ENCODE measurements around the gene POLD2. TPM values are rescaled to one million over a fixed set of nuclear protein-coding genes. Genes with fewer than 3 reads are reported as not detected.

Gene POLD2
- total and polyA plus RNA-seq, 2 of the 13 experiments (the other 11 are each of a cell fraction or from before 2014, with no cell fraction given) = 87.6 to 95.1 TPM

GRCh38 chr7:44155191-44156185 is 32.1 kb upstream of the POLD2 start:
- ChIA-PET POLR2A (no interaction called here), CTCF (ENCODE audit: low intra/inter-chr PET ratio, low total read pairs) (no interaction called here)
- Histone ChIP-seq H3K27me3 (ENCODE audit: control insufficient read depth in 1 of 2, insufficient read depth in 2 of 2, low read length in 2 of 2) (peaks cover 2 to 37% of the 10 kb centered on the region in 2 experiments; a peak in 3 of 5 replicates), H3K9ac (ENCODE audit: insufficient read depth, low read depth, low read length) (no peak overlapping the region), H3K4me1 (ENCODE audit: insufficient read depth, low read length) (peaks cover 9% of the 10 kb centered on the region), H3K79me2 (ENCODE audit: insufficient read depth, low read length) (no peaks in the 10 kb centered on the region), H2AFZ (ENCODE audit: low read length) (no peak overlapping the region), H3K36me3 (replicated peaks in 1 of 2; ENCODE audit: control insufficient read depth in 1 of 2, insufficient read depth in 2 of 2, low read length in 2 of 2) (no peaks in the 10 kb centered on the region), H3K4me3 (replicated peaks in 1 of 3; ENCODE audit: insufficient read depth in 1 of 3, low read depth in 2 of 3, low read length in 3 of 3) (no peak overlapping the region), H4K20me1 (ENCODE audit: insufficient read depth, low read length) (no peaks in the 10 kb centered on the region), H3K27ac (ENCODE audit: extremely low read length, insufficient read depth, low read length) (no peak overlapping the region), H3K4me2 (ENCODE audit: low read depth, low read length) (no peak overlapping the region), H3K9me3 (ENCODE audit: low read length) (no peaks in the 10 kb centered on the region)
- no TSS peak for BruUV-seq (replicated peaks)
- intact Hi-C loops (cut with micrococcal nuclease; ENCODE audit: unreplicated experiment) (no loop called here), in situ Hi-C loops (cut with HindIII; ENCODE audit: extremely low pct_ligation_motif_present, low pct_unique_long_range_greater_than_20kb) (no loop called here)
- FAIRE-seq (no peak), DNase-seq (ENCODE audit: low spot score) (no peak), ATAC-seq (no peak)
- WGBS (ENCODE audit: low lambda C conversion rate) = 21% methylated on average over 6 of the region's 8 CpGs
- no peak for TF ChIP-seq ZNF691 (CRISPR knock-in tag; IDR thresholded peaks at IDR 0.05; ENCODE audit: borderline replicate concordance, low read depth)
- TF ChIP-seq PAF1 (CRISPR knock-in tag; IDR thresholded peaks at IDR 0.05) = no peak
- TF ChIP-seq ZNF572 (CRISPR knock-in tag; IDR thresholded peaks at IDR 0.05) = no peak
- no peak for TF ChIP-seq ATF7 (IDR thresholded peaks at IDR 0.05)
- TF ChIP-seq ATF7 (CRISPR knock-in tag; IDR thresholded peaks at IDR 0.05) = no peak
- no peak for TF ChIP-seq ATF2 (CRISPR knock-in tag; IDR thresholded peaks at IDR 0.05)
- TF ChIP-seq, protein P1, sequence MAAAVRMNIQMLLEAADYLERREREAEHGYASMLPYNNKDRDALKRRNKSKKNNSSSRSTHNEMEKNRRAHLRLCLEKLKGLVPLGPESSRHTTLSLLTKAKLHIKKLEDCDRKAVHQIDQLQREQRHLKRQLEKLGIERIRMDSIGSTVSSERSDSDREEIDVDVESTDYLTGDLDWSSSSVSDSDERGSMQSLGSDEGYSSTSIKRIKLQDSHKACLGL (CRISPR knock-in tag; IDR thresholded peaks at IDR 0.05) = no peak
